GM21717 (cell line): ENCODE data around the gene CTRL.
"Not testable (repeated sequence)": the region's sequence is repeated elsewhere in the genome, so short reads cannot be mapped to it uniquely, and the experiment has no call there.

Experiments used
- ATAC-seq: cut with Tn5 transposase; IDR thresholded peaks from one replicate; pipeline ENCODE4 v1.9.1; 2021; ENCODE audit warnings: mild to moderate bottlenecking, moderate library complexity; ENCODE audit not compliant: unreplicated experiment

CTRL gene

GRCh38 chr16:67926181-67926750, 5.4 kb downstream of the CTRL start:
- no peak for ATAC-seq

GRCh38 chr16:67924140-67924906, 7.3 kb downstream of the CTRL start:
- no peak for ATAC-seq

GRCh38 chr16:67923414-67924116, 8.1 kb downstream of the CTRL start:
- no peak for ATAC-seq

GRCh38 chr16:67922740-67923139, 8.9 kb downstream of the CTRL start:
- no peak for ATAC-seq

- ATAC-seq, result no peak
Measured at GRCh38 chr16:67922221-67922620, 9.4 kb downstream of the CTRL start.

- ATAC-seq, result no peak
Measured at GRCh38 chr16:67919622-67920221, 11.9 kb downstream of the CTRL start.

GRCh38 chr16:67917852-67918236, 13.8 kb downstream of the CTRL start:
- ATAC-seq, result no peak

- no peak for ATAC-seq
Measured at GRCh38 chr16:67917140-67917851, 14.4 kb downstream of the CTRL start.

- no peak for ATAC-seq
Measured at GRCh38 chr16:67915831-67916723, 15.6 kb downstream of the CTRL start.

GRCh38 chr16:67915496-67915769, 16.2 kb downstream of the CTRL start:
- ATAC-seq, result not testable (repeated sequence)

- no peak for ATAC-seq
Measured at GRCh38 chr16:67914758-67915495, 16.7 kb downstream of the CTRL start.

- peak; percentile 69 for ATAC-seq
Measured at GRCh38 chr16:67910158-67910557, 21.5 kb downstream of the CTRL start.

- ATAC-seq, result no peak
Measured at GRCh38 chr16:67909056-67909742, 22.5 kb downstream of the CTRL start.

GRCh38 chr16:67907397-67908180, 24.1 kb downstream of the CTRL start:
- no peak for ATAC-seq

- ATAC-seq, result no peak
Measured at GRCh38 chr16:67902831-67903230, 28.8 kb downstream of the CTRL start.

GRCh38 chr16:67901734-67902133, 29.9 kb downstream of the CTRL start:
- ATAC-seq, result no peak

- ATAC-seq, result no peak
Measured at GRCh38 chr16:67897231-67897630, 34.4 kb downstream of the CTRL start.

GRCh38 chr16:67893743-67894399, 37.8 kb downstream of the CTRL start:
- ATAC-seq, result peak; percentile 30
